Omental fat pad (tissue), 4 donors: Measurements from ENCODE around the gene LAT. TPM values are rescaled to one million over a fixed set of nuclear protein-coding genes. Genes with fewer than 3 reads are reported as not detected.
A peak's percentile ranks its signal among the peaks of the same experiment; 100 is the strongest.
"Not testable (repeated sequence)": the region's sequence is repeated elsewhere in the genome, so short reads cannot be mapped to it uniquely, and the experiment has no call there.

ENCODE experiments used
- ATAC-seq: fragments of 150-250 bp; one replicate; pipeline ENCODE4 v1.9.1; 2016; ENCODE audit warnings: mild to moderate bottlenecking, moderate library complexity; ENCODE audit not compliant: low FRiP score
- DNase-seq: peaks from one replicate; pipeline ENCODE4 v3.0.0-alpha.2; 2019; ENCODE audit warnings: low spot score
- CTCF ChIP-seq, 3 donors: fragments of 450-650 bp; IDR thresholded peaks; one replicate each; pipeline ENCODE4 v1.5.1; 2016 to 2017; ENCODE audit warnings: antibody characterized with exemption in 3 of 3, mild to moderate bottlenecking in 3 of 3, moderate library complexity in 2 of 3
- total RNA-seq, 4 donors: library from RNA; depleted of rRNA; stranded (reverse); fragments of >200 nt; gene quantifications; one replicate each; pipeline ENCODE4 v1.1.0, GENCODE V29; 2016

LAT gene
- total RNA-seq, 4 donors from 2014 or later = 1.4 to 8.5 (median 6.8) TPM

DNA sequence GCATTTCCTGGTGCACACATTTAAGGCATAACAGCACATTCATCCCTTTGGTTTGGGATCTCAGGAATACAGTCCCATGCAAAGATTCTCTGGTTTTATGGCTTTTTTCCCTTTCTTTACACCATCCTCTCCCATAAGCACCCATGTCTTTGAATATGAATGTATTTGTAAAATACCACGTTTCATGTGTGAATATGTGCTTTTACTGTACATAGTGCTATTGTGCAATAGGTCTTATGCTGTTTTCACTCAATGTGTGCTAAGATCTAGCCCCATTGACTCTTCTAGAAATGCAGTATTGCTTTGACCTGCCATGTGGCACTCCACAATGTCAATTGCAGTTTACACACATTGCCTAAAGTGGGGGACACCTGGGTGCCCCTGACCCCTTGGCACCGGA, 20.4 kb upstream of the LAT start:
- no peak for TF ChIP-seq CTCF (IDR thresholded peaks at IDR 0.05)
- ATAC-seq = no peak
- no peak for DNase-seq

DNA sequence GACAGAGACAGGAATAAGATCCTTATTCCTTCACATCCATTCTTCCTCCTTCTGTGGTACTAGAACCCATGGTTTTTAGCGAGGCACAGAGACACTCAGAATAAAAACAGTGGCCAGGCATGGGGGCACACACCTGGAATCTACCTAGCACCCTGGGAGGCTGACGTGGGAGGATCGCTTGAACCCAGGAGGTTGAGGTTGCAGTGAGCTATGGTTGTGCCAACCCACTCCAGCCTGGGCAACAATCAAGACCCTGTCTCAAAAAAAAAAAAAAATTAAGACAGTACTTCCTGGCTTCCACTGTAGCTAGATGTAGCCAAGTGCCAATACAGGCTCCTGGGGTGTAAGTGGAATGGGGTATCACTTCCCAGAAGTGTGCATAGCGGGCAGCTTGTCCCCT, 17.7 kb upstream of the LAT start:
- no peak for ATAC-seq
- DNase-seq = no peak
- TF ChIP-seq CTCF (IDR thresholded peaks at IDR 0.05) = no peak

DNA sequence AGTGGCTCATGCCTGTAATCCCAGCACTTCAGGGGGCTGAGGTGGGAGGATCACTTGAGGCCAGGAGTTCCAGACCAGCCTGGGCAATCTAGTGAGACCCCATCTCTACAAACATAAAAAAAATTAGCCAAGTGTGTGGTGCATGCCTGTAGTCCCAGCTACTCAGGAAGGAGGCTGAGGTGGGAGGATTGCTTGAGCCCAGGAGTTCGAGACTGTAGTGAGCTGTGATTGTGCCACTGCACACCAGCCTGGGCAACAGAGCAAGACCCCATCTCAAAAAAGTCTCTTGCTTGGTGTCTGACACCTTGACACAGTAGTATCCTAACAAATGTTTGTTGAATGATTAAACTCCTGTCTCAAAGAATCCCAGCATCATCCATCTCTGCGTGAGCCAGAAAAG, 15.2 kb upstream of the LAT start:
- DNase-seq, ATAC-seq: not testable (repeated sequence)

DNA sequence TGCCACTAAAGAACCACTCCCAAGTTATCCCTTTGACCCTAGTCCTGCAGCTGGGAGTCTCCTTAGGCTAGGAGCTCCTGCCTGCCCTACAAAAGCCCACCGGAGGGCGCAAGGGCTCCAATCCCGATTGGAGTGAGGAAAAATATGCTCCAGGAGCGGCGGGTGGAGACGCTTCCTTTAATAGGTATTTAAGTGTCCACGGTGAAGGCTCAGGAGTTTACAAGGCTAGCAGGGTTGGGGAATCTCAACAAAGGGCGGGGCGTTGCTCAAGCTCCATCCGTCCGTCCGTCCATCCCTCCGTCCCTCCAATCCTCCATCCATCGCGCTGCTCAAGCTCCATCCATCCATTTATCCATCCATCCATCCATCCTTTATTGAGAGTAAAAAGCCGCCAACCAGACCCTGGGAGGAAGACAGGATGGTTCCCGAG, 10.8 kb upstream of the LAT start:
- TF ChIP-seq CTCF (IDR thresholded peaks at IDR 0.05) = no peak
- peak; percentile 34 for ATAC-seq
- peak; percentile 28 for DNase-seq

DNA sequence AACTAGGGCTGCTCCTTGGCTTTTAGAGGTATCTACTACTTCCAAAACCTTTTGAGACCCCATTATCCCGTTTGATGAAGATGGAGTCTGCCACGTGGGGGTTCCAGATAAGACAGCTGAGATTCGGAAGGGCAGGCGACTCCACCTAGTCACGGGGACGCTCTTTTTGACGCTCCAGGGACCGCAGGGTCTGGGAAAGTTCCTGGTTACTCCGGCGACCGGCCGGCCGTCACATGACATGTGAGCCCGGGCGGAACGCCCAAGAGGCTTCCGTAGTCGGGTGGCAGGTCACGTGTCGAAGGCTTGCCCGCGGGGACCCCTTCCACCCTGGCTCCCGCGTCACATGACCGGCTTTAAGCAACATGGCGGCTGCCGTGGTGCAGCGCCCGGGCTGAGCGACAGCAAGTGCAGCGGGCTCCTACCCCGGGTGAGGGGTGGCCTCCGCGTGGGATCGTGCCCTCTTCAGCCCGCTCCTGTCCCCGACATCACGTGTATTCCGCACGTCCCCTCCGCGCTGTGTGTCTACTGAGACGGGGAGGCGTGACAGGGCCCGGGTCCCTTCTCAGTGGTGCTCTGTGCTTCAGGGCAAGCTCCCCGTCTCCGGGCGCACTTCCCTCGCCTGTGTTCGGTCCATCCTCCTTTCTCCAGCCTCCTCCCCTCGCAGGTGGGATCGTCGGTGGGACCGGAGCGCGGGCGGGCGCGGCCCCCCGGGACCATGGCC, 10.3 kb upstream of the LAT start, which contains the start of gene SPNS1:
TSS of gene SPNS1 (plus strand) at position 342 of the 721 bp plus-strand sequence. CDS start at position 716, 374 bp downstream.
- TF ChIP-seq CTCF (IDR thresholded peaks at IDR 0.05) = no peak

DNA sequence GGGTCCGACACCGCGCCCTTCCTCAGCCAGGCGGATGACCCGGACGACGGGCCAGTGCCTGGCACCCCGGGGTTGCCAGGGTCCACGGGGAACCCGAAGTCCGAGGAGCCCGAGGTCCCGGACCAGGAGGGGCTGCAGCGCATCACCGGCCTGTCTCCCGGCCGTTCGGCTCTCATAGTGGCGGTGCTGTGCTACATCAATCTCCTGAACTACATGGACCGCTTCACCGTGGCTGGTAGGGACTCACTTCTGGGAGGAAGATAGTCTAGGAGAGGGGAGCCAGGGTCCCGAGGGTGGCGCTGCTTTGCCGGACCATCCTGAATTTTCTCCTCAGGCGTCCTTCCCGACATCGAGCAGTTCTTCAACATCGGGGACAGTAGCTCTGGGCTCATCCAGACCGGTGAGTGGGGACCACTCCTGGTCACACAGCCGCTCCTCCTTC, 9.7 kb upstream of the LAT start:
- no peak for TF ChIP-seq CTCF (IDR thresholded peaks at IDR 0.05)
- ATAC-seq = no peak
- DNase-seq = no peak

More for the DNA sequence above, 10.3 kb upstream of the LAT start, which contains the start of gene SPNS1:
- DNase-seq (peak; percentile 95), ATAC-seq (peak; percentile 91)

- ATAC-seq (no peak), DNase-seq (no peak)
- no peak for TF ChIP-seq CTCF (IDR thresholded peaks at IDR 0.05)
These were observed 6.9 kb upstream of the LAT start for GRCh38 chr16:28977703-28978662.

DNA sequence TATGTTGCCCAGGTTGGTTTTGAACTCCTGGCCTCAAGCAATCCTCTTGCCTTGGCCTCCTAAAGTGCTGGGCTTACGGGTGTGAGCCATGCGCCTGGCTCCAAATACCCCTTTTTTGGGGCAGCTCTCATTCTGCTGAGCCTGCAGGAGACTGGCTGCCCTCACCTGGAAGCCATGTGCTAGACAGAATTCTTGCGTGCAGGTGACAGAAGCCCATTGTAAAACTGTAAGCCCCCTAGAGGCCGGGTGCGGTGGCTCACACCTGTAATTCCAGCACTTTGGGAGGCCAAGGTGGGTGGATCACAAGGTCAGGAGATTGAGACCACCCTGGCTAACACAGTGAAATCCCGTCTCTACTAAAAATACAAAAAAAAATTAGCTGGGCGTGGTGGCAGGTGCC, 4.5 kb upstream of the LAT start:
- not testable (repeated sequence) for DNase-seq, ATAC-seq
